H9 (cell line): Measurements from ENCODE around the gene DCX. TPM values are rescaled to one million over a fixed set of nuclear protein-coding genes. Genes with fewer than 3 reads are reported as not detected.

Experiments used
- DNase-seq: peaks from one replicate; pipeline ENCODE4 v3.0.0-alpha.2; 2017
- H2AFZ ChIP-seq: one replicate; pipeline ENCODE4 v1.6.1; 2013; ENCODE audit warnings: mild to moderate bottlenecking, low read length, control low read depth, moderate library complexity
- H2AK5ac ChIP-seq: 2 replicates; pipeline ENCODE4 v1.6.1; 2013; ENCODE audit warnings: low read length, control low read depth, mixed read lengths; ENCODE audit not compliant: insufficient read length
- H2BK120ac ChIP-seq: one replicate; pipeline ENCODE4 v1.6.1; 2013; ENCODE audit warnings: low read depth, mild to moderate bottlenecking, low read length, control low read depth, inconsistent platforms; ENCODE audit not compliant: poor library complexity, severe bottlenecking
- H2BK12ac ChIP-seq: 2 replicates; pipeline ENCODE4 v1.6.1; 2013; ENCODE audit warnings: low read length, control low read depth, mixed read lengths, low read depth; ENCODE audit not compliant: insufficient read length
- H2BK15ac ChIP-seq: 2 replicates; pipeline ENCODE4 v1.6.1; 2013; ENCODE audit warnings: low read depth, low read length, control low read depth
- H2BK20ac ChIP-seq: one replicate; pipeline ENCODE4 v1.6.1; 2013; ENCODE audit warnings: low read depth, mild to moderate bottlenecking, low read length, control low read depth, inconsistent platforms; ENCODE audit not compliant: poor library complexity, severe bottlenecking
- H2BK5ac ChIP-seq: 2 replicates; pipeline ENCODE4 v1.6.1; 2013; ENCODE audit warnings: low read length, control low read depth, mixed read lengths; ENCODE audit not compliant: insufficient read length
- H3K14ac ChIP-seq: 2 replicates; pipeline ENCODE4 v1.6.1; 2013; ENCODE audit warnings: low read length, control low read depth; ENCODE audit not compliant: insufficient read depth
- H3K18ac ChIP-seq: 2 replicates; pipeline ENCODE4 v1.6.1; 2013; ENCODE audit warnings: low read depth, mild to moderate bottlenecking, mixed read lengths, low read length, control low read depth; ENCODE audit not compliant: insufficient read length
- H3K23ac ChIP-seq: 2 replicates; pipeline ENCODE4 v1.6.1; 2013; ENCODE audit warnings: low read length, control low read depth, mixed read lengths, low read depth; ENCODE audit not compliant: insufficient read length
- H3K23me2 ChIP-seq: 2 replicates; pipeline ENCODE4 v1.6.1; 2013; ENCODE audit warnings: low read depth, mild to moderate bottlenecking, mixed read lengths, low read length, control low read depth; ENCODE audit not compliant: insufficient read length, poor library complexity, severe bottlenecking
- H3K27ac ChIP-seq: 2 replicates; pipeline ENCODE4 v1.5.1; 2013; ENCODE audit warnings: low read length, control low read depth, mixed read lengths, low read depth; ENCODE audit not compliant: insufficient read length
- H3K27me3 ChIP-seq: 2 replicates; pipeline ENCODE4 v1.6.1; 2013; ENCODE audit warnings: low read length, control low read depth, inconsistent platforms; ENCODE audit not compliant: insufficient read depth
- H3K4ac ChIP-seq: 2 replicates; pipeline ENCODE4 v1.6.1; 2013; ENCODE audit warnings: low read depth, mild to moderate bottlenecking, control low read depth, inconsistent platforms, low read length, moderate library complexity
- H3K4me1 ChIP-seq: 2 replicates; pipeline ENCODE4 v1.6.1; 2013; ENCODE audit warnings: low read length, control low read depth, inconsistent platforms; ENCODE audit not compliant: insufficient read depth
- H3K4me2 ChIP-seq: 2 replicates; pipeline ENCODE4 v1.6.1; 2013; ENCODE audit warnings: low read length, control low read depth, mixed read lengths; ENCODE audit not compliant: insufficient read length, insufficient read depth
- H3K56ac ChIP-seq: 2 replicates; pipeline ENCODE4 v1.6.1; 2013; ENCODE audit warnings: low read depth, mild to moderate bottlenecking, mixed read lengths, low read length, control low read depth; ENCODE audit not compliant: insufficient read length
- H3K79me1 ChIP-seq: 2 replicates; pipeline ENCODE4 v1.6.1; 2013; ENCODE audit warnings: low read depth, mild to moderate bottlenecking, moderate library complexity, low read length, control low read depth, inconsistent platforms; ENCODE audit not compliant: insufficient read depth, poor library complexity, severe bottlenecking
- H3K79me2 ChIP-seq: 2 replicates; pipeline ENCODE4 v1.6.1; 2013; ENCODE audit warnings: low read length, control low read depth, inconsistent platforms; ENCODE audit not compliant: insufficient read depth
- H3K9ac ChIP-seq: 2 replicates; pipeline ENCODE4 v1.6.1; 2013; ENCODE audit warnings: low read length, control low read depth, mixed read lengths; ENCODE audit not compliant: insufficient read length; ENCODE audit errors: extremely low read depth
- H3K9me3 ChIP-seq: one replicate; pipeline ENCODE4 v1.6.1; 2013; ENCODE audit warnings: low read depth, low read length, inconsistent platforms; ENCODE audit not compliant: control insufficient read depth
- H3T11ph ChIP-seq: one replicate; pipeline ENCODE4 v1.6.1; 2013; ENCODE audit warnings: mild to moderate bottlenecking, low read length, control low read depth, inconsistent platforms
- H4K20me1 ChIP-seq: one replicate; pipeline ENCODE4 v1.6.1; 2013; ENCODE audit not compliant: control insufficient read depth, insufficient read length, insufficient read depth
- H4K5ac ChIP-seq: 2 replicates; pipeline ENCODE4 v1.6.1; 2013; ENCODE audit warnings: low read depth, mild to moderate bottlenecking, mixed read lengths, low read length, control low read depth; ENCODE audit not compliant: insufficient read length
- H4K8ac ChIP-seq: replicated peaks from 2 replicates; pipeline ENCODE4 v1.6.1; 2013; ENCODE audit warnings: low read length, control low read depth, mixed read lengths, low read depth; ENCODE audit not compliant: insufficient read length
- H4K91ac ChIP-seq: 2 replicates; pipeline ENCODE4 v1.6.1; 2013; ENCODE audit warnings: low read depth, mild to moderate bottlenecking, moderate library complexity, mixed read lengths, low read length, control low read depth; ENCODE audit not compliant: insufficient read length
- H3K27ac Mint-ChIP-seq, 3 experiments: 2 replicates in 2 of 3; 3 replicates in 1 of 3; pipeline ENCODE4 v1.8.0; 2020 to 2021; ENCODE audit warnings: mixed read lengths in 3 of 3, mild to moderate bottlenecking in 1 of 3, moderate library complexity in 1 of 3
- H3K27me3 Mint-ChIP-seq: 2 replicates; pipeline ENCODE4 v1.8.0; 2021; ENCODE audit warnings: low read depth, mild to moderate bottlenecking, moderate library complexity, mixed read lengths
- H3K36me3 Mint-ChIP-seq, 3 experiments: 2 replicates in 2 of 3; 3 replicates in 1 of 3; pipeline ENCODE4 v1.8.0; 2020 to 2021; ENCODE audit warnings: low read depth in 3 of 3, mixed read lengths in 3 of 3; ENCODE audit not compliant: insufficient read depth in 1 of 3
- H3K4me1 Mint-ChIP-seq, 2 experiments: 2 replicates each; pipeline ENCODE4 v1.8.0; 2020; ENCODE audit warnings: mixed read lengths in 2 of 2
- H3K4me3 Mint-ChIP-seq, 2 experiments: 2 replicates in 1 of 2; 3 replicates in 1 of 2; pipeline ENCODE4 v1.8.0; 2020 to 2021; ENCODE audit warnings: mild to moderate bottlenecking in 2 of 2, mixed read lengths in 2 of 2, moderate library complexity in 1 of 2
- H3K9me3 Mint-ChIP-seq, 2 experiments: 2 replicates in 1 of 2; 3 replicates in 1 of 2; pipeline ENCODE4 v1.8.0; 2020; ENCODE audit warnings: mild to moderate bottlenecking in 2 of 2, mixed read lengths in 2 of 2, moderate library complexity in 1 of 2
- WGBS: extraction: QIAGEN DNeasy Blood & Tissue Kit; methylation state at CpG from one replicate; pipeline ENCODE4 v1.1.7; 2013; ENCODE audit warnings: missing lambda C conversion rate, low lambda C conversion rate, mixed read lengths; ENCODE audit not compliant: insufficient read length; ENCODE audit errors: extremely low coverage; 5-methylcytosine and 5-hydroxymethylcytosine counted together
- total RNA-seq: library from RNA; stranded (reverse); gene quantifications from 2 replicates; pipeline ENCODE4 v1.2.1, GENCODE V29; 2021
- TF ChIP-seq, protein P1 (sequence below): fragments of 200-600 bp; sonication (generic); conservative IDR thresholded peaks from 3 replicates; pipeline ENCODE4 v1.8.0; 2021; ENCODE audit warnings: antibody characterized with exemption, mild to moderate bottlenecking

Gene DCX
- total RNA-seq, 1 experiment from 2014 or later = 2.0 TPM

- no peak overlapping the region for H3K4ac ChIP-seq
- H2BK12ac ChIP-seq = no peak overlapping the region
- no peak overlapping the region for H4K5ac ChIP-seq
- H2BK20ac ChIP-seq = peak overlapping the region; percentile 12
- TF ChIP-seq, protein P1, sequence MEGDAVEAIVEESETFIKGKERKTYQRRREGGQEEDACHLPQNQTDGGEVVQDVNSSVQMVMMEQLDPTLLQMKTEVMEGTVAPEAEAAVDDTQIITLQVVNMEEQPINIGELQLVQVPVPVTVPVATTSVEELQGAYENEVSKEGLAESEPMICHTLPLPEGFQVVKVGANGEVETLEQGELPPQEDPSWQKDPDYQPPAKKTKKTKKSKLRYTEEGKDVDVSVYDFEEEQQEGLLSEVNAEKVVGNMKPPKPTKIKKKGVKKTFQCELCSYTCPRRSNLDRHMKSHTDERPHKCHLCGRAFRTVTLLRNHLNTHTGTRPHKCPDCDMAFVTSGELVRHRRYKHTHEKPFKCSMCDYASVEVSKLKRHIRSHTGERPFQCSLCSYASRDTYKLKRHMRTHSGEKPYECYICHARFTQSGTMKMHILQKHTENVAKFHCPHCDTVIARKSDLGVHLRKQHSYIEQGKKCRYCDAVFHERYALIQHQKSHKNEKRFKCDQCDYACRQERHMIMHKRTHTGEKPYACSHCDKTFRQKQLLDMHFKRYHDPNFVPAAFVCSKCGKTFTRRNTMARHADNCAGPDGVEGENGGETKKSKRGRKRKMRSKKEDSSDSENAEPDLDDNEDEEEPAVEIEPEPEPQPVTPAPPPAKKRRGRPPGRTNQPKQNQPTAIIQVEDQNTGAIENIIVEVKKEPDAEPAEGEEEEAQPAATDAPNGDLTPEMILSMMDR = no peak
- H3K4me1 ChIP-seq = peaks cover 2% of the 10 kb centered on the region; the same call in 1 of the 2 replicates
- H4K20me1 ChIP-seq = no peaks in the 10 kb centered on the region
- H3K9ac ChIP-seq = no peak overlapping the region
- H3K56ac ChIP-seq = no peak overlapping the region
- Mint-ChIP-seq H3K27me3 (no peaks in the 10 kb centered on the region), H3K9me3 (no peaks in the 10 kb centered on the region), H3K27ac (peak overlapping the region; percentile 16 to 85 (median 59); a peak in 3 of 7 replicates), H3K4me1 (peaks cover 24 to 34% of the 10 kb centered on the region in 2 experiments), H3K4me3 (no peak overlapping the region), H3K36me3 (no peaks in the 10 kb centered on the region)
- peak; percentile 48 for DNase-seq
- no peak overlapping the region for H3K4me2 ChIP-seq
- H2BK5ac ChIP-seq = no peak overlapping the region
- H3K79me2 ChIP-seq = no peaks in the 10 kb centered on the region
- H4K91ac ChIP-seq = no peak overlapping the region
- no peak overlapping the region for H4K8ac ChIP-seq
- no peaks in the 10 kb centered on the region for H3K27me3 ChIP-seq
- H3K23ac ChIP-seq = no peak overlapping the region
- WGBS = no CpG with 5 or more reads among the region's 6 CpGs
- peak overlapping the region; percentile 42; the same call in 1 of the 2 replicates for H3K14ac ChIP-seq
- H3K9me3 ChIP-seq = no peaks in the 10 kb centered on the region
- no peak overlapping the region for H3K27ac ChIP-seq
- no peak overlapping the region for H3T11ph ChIP-seq
- H2BK120ac ChIP-seq = peak overlapping the region; percentile 67
- no peak overlapping the region for H2AFZ ChIP-seq
- no peak overlapping the region for H2BK15ac ChIP-seq
- H3K23me2 ChIP-seq = no peaks in the 10 kb centered on the region
- H3K79me1 ChIP-seq = no peaks in the 10 kb centered on the region
- H3K18ac ChIP-seq = peak overlapping the region; percentile 52
- no peak overlapping the region for H2AK5ac ChIP-seq
Observed at GRCh38 chrX:111376897-111377578, 35.0 kb downstream of the DCX start.
